Natural killer cell (primary cell): ENCODE measurements around the gene EXOC4. TPM values are rescaled to one million over a fixed set of nuclear protein-coding genes. Genes with fewer than 3 reads are reported as not detected.

Experiments
- ATAC-seq, 3 donors: fragments of 150-1000 bp in 2 of 3; fragments of 200-7000 bp in 1 of 3; cut with Tn5 transposase; 1 replicate in 1 of 3; 2 replicates in 2 of 3; pipeline ENCODE4 v1.10.0; 2021; ENCODE audit warnings: mild to moderate bottlenecking in 2 of 3, moderate library complexity in 2 of 3
- DNase-seq, 2 donors: peaks; one replicate each; pipeline versions ENCODE4 v3.0.0 to v3.0.0-alpha.2; 2013 to 2021; ENCODE audit warnings: mixed read lengths in 1 of 2
- H3K27ac ChIP-seq: one replicate; pipeline ENCODE4 v1.5.1; 2013; ENCODE audit warnings: mild to moderate bottlenecking, low read length
- H3K27me3 ChIP-seq: one replicate; pipeline ENCODE4 v1.6.1; 2013; ENCODE audit warnings: low read length; ENCODE audit not compliant: control insufficient read depth, insufficient read depth
- H3K36me3 ChIP-seq: one replicate; pipeline ENCODE4 v1.6.1; 2013; ENCODE audit warnings: low read length; ENCODE audit not compliant: control insufficient read depth, insufficient read depth
- H3K4me1 ChIP-seq: one replicate; pipeline ENCODE4 v1.6.1; 2013; ENCODE audit warnings: low read length; ENCODE audit not compliant: control insufficient read depth, insufficient read depth
- H3K4me3 ChIP-seq: one replicate; pipeline ENCODE4 v1.5.1; 2013; ENCODE audit warnings: low read length
- H3K9me3 ChIP-seq: one replicate; pipeline ENCODE4 v1.6.1; 2013; ENCODE audit warnings: low read length; ENCODE audit not compliant: control insufficient read depth, insufficient read depth
- H3K27ac Mint-ChIP-seq, 2 donors: one replicate each; pipeline ENCODE4 v1.8.0; 2022; ENCODE audit warnings: mild to moderate bottlenecking in 2 of 2, mixed read lengths in 2 of 2, moderate library complexity in 1 of 2
- H3K27me3 Mint-ChIP-seq, 2 donors: one replicate each; pipeline ENCODE4 v1.8.0; 2022; ENCODE audit warnings: low read depth in 2 of 2, mixed read lengths in 2 of 2
- H3K36me3 Mint-ChIP-seq: one replicate; pipeline ENCODE4 v1.8.0; 2022; ENCODE audit warnings: mixed read lengths
- H3K4me1 Mint-ChIP-seq, 2 donors: one replicate each; pipeline ENCODE4 v1.8.0; 2022; ENCODE audit warnings: mixed read lengths in 2 of 2
- H3K4me3 Mint-ChIP-seq: one replicate; pipeline ENCODE4 v1.8.0; 2022; ENCODE audit warnings: mild to moderate bottlenecking, moderate library complexity, mixed read lengths
- H3K9me3 Mint-ChIP-seq, 2 donors: one replicate each; pipeline ENCODE4 v1.8.0; 2022; ENCODE audit warnings: mixed read lengths in 2 of 2
- CTCF ChIP-seq: fragments of 200-600 bp; IDR thresholded peaks from one replicate; pipeline ENCODE4 v1.8.0; 2022; ENCODE audit warnings: antibody characterized with exemption
- WGBS: methylation state at CpG from one replicate; pipeline ENCODE4 v1.1.7; 2013; ENCODE audit warnings: missing lambda C conversion rate; ENCODE audit not compliant: insufficient coverage; 5-methylcytosine and 5-hydroxymethylcytosine counted together
- intact Hi-C: fragments of 100-400 bp; cut with micrococcal nuclease; formaldehyde crosslinking; loops from one replicate; pipeline ENCODE4 v1.14.2; 2022
- total RNA-seq, 4 donors: library from RNA; stranded (reverse); fragments of 120-200 nt in 1 of 4; gene quantifications; one replicate each; pipeline versions ENCODE4 v1.2.3 to v1.2.4, GENCODE V29; 2013 to 2022

Gene EXOC4
- total RNA-seq, 3 donors from 2014 or later (not counting 1 experiment from before 2014, with no cell fraction given), result 105 to 148 (median 123) TPM

DNA sequence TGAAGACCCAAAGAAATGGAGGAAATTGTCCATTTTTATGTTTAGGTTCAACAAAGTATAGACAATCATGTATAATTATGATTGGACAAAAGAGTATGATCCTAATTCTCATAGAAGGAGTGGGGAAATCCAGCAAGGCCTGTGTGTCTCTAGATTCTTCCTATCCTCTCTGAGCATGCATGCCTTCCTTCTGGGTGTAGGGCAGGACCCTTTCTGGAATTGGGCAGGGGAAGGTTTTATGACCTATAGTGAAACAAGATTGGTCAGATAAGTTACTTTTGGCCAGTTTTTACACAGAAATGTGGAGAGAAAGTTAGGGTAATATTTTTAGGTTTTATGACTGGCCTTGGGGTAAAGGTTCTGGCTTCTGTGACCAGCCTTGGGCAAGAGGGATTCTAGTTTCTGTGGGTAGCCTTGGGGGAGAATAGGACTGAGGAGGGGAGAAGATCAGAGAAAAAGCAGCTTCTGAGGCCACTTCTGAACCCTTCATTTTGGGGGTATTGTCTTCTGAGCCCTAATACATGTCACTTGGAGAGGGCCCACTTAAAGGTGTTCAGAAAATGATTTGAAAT, 289.4 kb downstream of the EXOC4 start:
- Mint-ChIP-seq H3K9me3 (no peaks in the 10 kb centered on the region), H3K27me3 (no peaks in the 10 kb centered on the region), H3K36me3 (peaks cover 6% of the 10 kb centered on the region), H3K4me1 (peaks cover 14 to 29% of the 10 kb centered on the region in 2 donors), H3K4me3 (no peak overlapping the region), H3K27ac (no peak overlapping the region)
- no peak for ATAC-seq
- Histone ChIP-seq H3K27me3 (no peaks in the 10 kb centered on the region), H3K4me3 (no peak overlapping the region), H3K9me3 (no peaks in the 10 kb centered on the region), H3K36me3 (no peaks in the 10 kb centered on the region), H3K27ac (no peak overlapping the region), H3K4me1 (no peaks in the 10 kb centered on the region)
- intact Hi-C loops, result no loop called here
- no peak for TF ChIP-seq CTCF
- DNase-seq, result no peak

DNA sequence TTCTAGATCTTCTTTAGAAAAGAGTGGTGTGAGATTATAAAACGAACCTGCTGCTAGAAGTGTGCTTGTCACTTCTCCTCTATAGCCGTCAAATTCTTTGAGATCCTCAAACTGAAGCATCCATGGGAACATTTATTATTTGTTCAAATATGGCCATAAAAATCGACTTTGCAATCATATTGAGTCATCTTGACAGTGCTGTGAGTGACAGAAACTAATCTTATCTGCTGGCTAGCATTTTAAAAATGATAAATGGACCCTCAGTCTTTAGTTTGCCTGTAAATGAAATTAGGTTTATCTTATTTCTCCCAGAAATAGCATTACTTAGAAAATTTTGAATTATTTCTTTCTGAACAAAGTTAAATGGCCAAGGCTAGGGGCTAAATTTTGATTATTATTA, 290.8 kb downstream of the EXOC4 start:
- ATAC-seq (no peak), DNase-seq (no peak)

GRCh38 chr7:133545618-133546017, 292.7 kb downstream of the EXOC4 start:
- DNase-seq, result no peak
- no peak overlapping the region for H3K27ac Mint-ChIP-seq
- Histone ChIP-seq H3K4me3 (no peak overlapping the region), H3K27me3 (no peaks in the 10 kb centered on the region), H3K9me3 (no peaks in the 10 kb centered on the region), H3K27ac (no peak overlapping the region), H3K4me1 (no peaks in the 10 kb centered on the region), H3K36me3 (no peaks in the 10 kb centered on the region)
- no peak for TF ChIP-seq CTCF
- H3K36me3 Mint-ChIP-seq, result peaks cover 6% of the 10 kb centered on the region
- no peak for ATAC-seq
- peaks cover 10 to 15% of the 10 kb centered on the region in 2 donors for H3K4me1 Mint-ChIP-seq
- no peaks in the 10 kb centered on the region for H3K27me3 Mint-ChIP-seq
- intact Hi-C loops, result no loop called here
- 100% methylated on average over 1 of the region's 1 CpG for WGBS
- no peaks in the 10 kb centered on the region for H3K9me3 Mint-ChIP-seq
- H3K4me3 Mint-ChIP-seq, result no peak overlapping the region

More for the DNA sequence above, 290.8 kb downstream of the EXOC4 start:
- H3K4me3 ChIP-seq, result no peak overlapping the region
- Mint-ChIP-seq H3K9me3 (no peaks in the 10 kb centered on the region), H3K4me1 (peaks cover 14 to 29% of the 10 kb centered on the region in 2 donors), H3K36me3 (peaks cover 6% of the 10 kb centered on the region), H3K27me3 (no peaks in the 10 kb centered on the region), H3K27ac (no peak overlapping the region), H3K4me3 (no peak overlapping the region)
- no peaks in the 10 kb centered on the region for H3K36me3 ChIP-seq
- no peaks in the 10 kb centered on the region for H3K9me3 ChIP-seq
- no peak for TF ChIP-seq CTCF
- H3K4me1 ChIP-seq, result no peaks in the 10 kb centered on the region
- H3K27ac ChIP-seq, result no peak overlapping the region
- WGBS, result 84% methylated on average over 3 of the region's 3 CpGs
- intact Hi-C loops, result no loop called here
- H3K27me3 ChIP-seq, result no peaks in the 10 kb centered on the region

DNA sequence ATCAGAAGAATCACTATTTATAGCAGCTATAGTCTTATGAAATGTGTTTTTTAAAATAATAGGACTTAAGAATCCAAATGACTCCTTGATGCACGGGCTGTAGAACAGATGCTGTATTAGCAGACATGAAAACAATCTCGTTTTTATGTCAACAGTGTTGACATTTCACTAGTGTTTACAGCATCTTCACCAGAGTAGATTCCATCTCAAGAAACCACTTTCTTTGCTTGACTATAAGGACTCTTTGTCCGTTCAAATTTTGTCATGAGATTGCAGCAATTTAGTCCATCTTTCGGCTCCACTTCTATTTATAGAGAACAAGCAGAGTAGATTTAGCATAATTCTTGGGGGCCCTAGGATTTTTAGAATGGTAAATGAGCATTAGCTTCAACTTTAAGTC, 295.1 kb downstream of the EXOC4 start:
- H3K27ac Mint-ChIP-seq, result no peak overlapping the region
- no peak for TF ChIP-seq CTCF
- no peaks in the 10 kb centered on the region for H3K9me3 Mint-ChIP-seq
- Histone ChIP-seq H3K36me3 (no peaks in the 10 kb centered on the region), H3K4me1 (no peaks in the 10 kb centered on the region), H3K9me3 (no peaks in the 10 kb centered on the region), H3K4me3 (no peak overlapping the region), H3K27me3 (no peaks in the 10 kb centered on the region), H3K27ac (no peak overlapping the region)
- intact Hi-C loops, result no loop called here
- no peaks in the 10 kb centered on the region for H3K27me3 Mint-ChIP-seq
- 95% methylated on average over 4 of the region's 4 CpGs for WGBS
- H3K36me3 Mint-ChIP-seq, result peaks cover 6% of the 10 kb centered on the region
- ATAC-seq (no peak), DNase-seq (no peak)
- H3K4me1 Mint-ChIP-seq, result peaks cover 6 to 11% of the 10 kb centered on the region in 2 donors
- no peak overlapping the region for H3K4me3 Mint-ChIP-seq
